Ishikawa (cell line): ENCODE data around the gene RIMS4.

Experiments
- CEBPB ChIP-seq: IDR thresholded peaks from 2 replicates; pipeline ENCODE4 v1.6.1; 2012
- CREB1 ChIP-seq: IDR thresholded peaks from 2 replicates; pipeline ENCODE4 v1.6.1; 2012; ENCODE audit warnings: low read depth
- EGR1 ChIP-seq: IDR thresholded peaks from 2 replicates; pipeline ENCODE4 v1.6.1; 2012
- EP300 ChIP-seq: IDR thresholded peaks from 2 replicates; pipeline ENCODE4 v1.6.1; 2012; ENCODE audit warnings: borderline replicate concordance
- FOXM1 ChIP-seq: IDR thresholded peaks from 2 replicates; pipeline ENCODE4 v1.6.1; 2012; ENCODE audit warnings: low read depth, borderline replicate concordance
- NFIC ChIP-seq: IDR thresholded peaks from 2 replicates; pipeline ENCODE4 v1.6.1; 2012
- RAD21 ChIP-seq: IDR thresholded peaks from 2 replicates; pipeline ENCODE4 v1.6.1; 2012; ENCODE audit warnings: low read depth
- TAF1 ChIP-seq: IDR thresholded peaks from 2 replicates; pipeline ENCODE4 v1.6.1; 2012; ENCODE audit warnings: low read depth, mild to moderate bottlenecking
- TCF12 ChIP-seq: IDR thresholded peaks from 2 replicates; pipeline ENCODE4 v1.6.1; 2012; ENCODE audit warnings: low read depth
- TEAD4 ChIP-seq: IDR thresholded peaks from 2 replicates; pipeline ENCODE4 v1.6.1; 2012
- YY1 ChIP-seq: IDR thresholded peaks from 2 replicates; pipeline ENCODE4 v1.6.1; 2012; ENCODE audit warnings: low read depth
- ZBTB7A ChIP-seq: IDR thresholded peaks from 2 replicates; pipeline ENCODE4 v1.6.1; 2012; ENCODE audit warnings: low read depth
- TF ChIP-seq, protein P1 (sequence below): IDR thresholded peaks from 2 replicates; pipeline ENCODE4 v1.6.1; 2012
- TF ChIP-seq, protein P2 (sequence below): IDR thresholded peaks from 2 replicates; pipeline ENCODE4 v1.6.1; 2012
- TF ChIP-seq, protein P3 (sequence below): IDR thresholded peaks from 2 replicates; pipeline ENCODE4 v1.6.1; 2012; ENCODE audit warnings: low read depth, mild to moderate bottlenecking

RIMS4 gene

GRCh38 chr20:44796758-44797457, 13.4 kb downstream of the RIMS4 start:
- TF ChIP-seq RAD21: no peak
- TF ChIP-seq EP300: no peak
- no peak for TF ChIP-seq EGR1
- TF ChIP-seq NFIC: no peak
- TF ChIP-seq YY1: no peak
- no peak for TF ChIP-seq TAF1
- no peak for TF ChIP-seq TEAD4
- TF ChIP-seq CEBPB: no peak
- TF ChIP-seq FOXM1: no peak
- TF ChIP-seq, protein P1, sequence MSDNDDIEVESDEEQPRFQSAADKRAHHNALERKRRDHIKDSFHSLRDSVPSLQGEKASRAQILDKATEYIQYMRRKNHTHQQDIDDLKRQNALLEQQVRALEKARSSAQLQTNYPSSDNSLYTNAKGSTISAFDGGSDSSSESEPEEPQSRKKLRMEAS: no peak

DNA sequence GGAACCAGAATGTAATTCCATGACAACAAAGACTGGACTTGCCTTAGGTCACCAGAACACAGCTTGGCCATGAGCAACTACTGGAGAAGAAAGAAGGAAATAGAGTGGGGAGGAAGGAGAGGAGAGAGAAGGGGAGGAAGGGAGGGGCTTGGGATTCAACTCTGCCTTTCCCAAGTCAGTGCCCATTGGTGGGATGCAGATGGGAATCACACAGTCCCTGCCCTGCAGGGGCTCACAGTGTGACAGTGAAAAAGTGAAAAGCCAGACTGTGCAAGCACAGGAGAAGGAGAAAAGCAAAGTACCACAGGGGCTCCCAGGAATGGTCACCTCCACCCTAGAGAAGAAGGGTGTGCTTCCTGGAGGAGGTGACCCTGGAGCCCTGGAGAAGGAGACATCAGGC, 14.0 kb downstream of the RIMS4 start:
- no peak for TF ChIP-seq NFIC
- TF ChIP-seq ZBTB7A: no peak
- no peak for TF ChIP-seq EGR1
- TF ChIP-seq CEBPB: no peak
- no peak for TF ChIP-seq TAF1
- TF ChIP-seq, protein P2, sequence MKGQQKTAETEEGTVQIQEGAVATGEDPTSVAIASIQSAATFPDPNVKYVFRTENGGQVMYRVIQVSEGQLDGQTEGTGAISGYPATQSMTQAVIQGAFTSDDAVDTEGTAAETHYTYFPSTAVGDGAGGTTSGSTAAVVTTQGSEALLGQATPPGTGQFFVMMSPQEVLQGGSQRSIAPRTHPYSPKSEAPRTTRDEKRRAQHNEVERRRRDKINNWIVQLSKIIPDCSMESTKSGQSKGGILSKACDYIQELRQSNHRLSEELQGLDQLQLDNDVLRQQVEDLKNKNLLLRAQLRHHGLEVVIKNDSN: no peak
- no peak for TF ChIP-seq YY1
- TF ChIP-seq EP300: no peak
- TF ChIP-seq, protein P3, sequence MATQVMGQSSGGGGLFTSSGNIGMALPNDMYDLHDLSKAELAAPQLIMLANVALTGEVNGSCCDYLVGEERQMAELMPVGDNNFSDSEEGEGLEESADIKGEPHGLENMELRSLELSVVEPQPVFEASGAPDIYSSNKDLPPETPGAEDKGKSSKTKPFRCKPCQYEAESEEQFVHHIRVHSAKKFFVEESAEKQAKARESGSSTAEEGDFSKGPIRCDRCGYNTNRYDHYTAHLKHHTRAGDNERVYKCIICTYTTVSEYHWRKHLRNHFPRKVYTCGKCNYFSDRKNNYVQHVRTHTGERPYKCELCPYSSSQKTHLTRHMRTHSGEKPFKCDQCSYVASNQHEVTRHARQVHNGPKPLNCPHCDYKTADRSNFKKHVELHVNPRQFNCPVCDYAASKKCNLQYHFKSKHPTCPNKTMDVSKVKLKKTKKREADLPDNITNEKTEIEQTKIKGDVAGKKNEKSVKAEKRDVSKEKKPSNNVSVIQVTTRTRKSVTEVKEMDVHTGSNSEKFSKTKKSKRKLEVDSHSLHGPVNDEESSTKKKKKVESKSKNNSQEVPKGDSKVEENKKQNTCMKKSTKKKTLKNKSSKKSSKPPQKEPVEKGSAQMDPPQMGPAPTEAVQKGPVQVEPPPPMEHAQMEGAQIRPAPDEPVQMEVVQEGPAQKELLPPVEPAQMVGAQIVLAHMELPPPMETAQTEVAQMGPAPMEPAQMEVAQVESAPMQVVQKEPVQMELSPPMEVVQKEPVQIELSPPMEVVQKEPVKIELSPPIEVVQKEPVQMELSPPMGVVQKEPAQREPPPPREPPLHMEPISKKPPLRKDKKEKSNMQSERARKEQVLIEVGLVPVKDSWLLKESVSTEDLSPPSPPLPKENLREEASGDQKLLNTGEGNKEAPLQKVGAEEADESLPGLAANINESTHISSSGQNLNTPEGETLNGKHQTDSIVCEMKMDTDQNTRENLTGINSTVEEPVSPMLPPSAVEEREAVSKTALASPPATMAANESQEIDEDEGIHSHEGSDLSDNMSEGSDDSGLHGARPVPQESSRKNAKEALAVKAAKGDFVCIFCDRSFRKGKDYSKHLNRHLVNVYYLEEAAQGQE: no peak
- no peak for TF ChIP-seq CREB1
- no peak for TF ChIP-seq TEAD4
- TF ChIP-seq TCF12: no peak
- TF ChIP-seq, protein P1: no peak
- no peak for TF ChIP-seq FOXM1
- TF ChIP-seq RAD21: no peak

DNA sequence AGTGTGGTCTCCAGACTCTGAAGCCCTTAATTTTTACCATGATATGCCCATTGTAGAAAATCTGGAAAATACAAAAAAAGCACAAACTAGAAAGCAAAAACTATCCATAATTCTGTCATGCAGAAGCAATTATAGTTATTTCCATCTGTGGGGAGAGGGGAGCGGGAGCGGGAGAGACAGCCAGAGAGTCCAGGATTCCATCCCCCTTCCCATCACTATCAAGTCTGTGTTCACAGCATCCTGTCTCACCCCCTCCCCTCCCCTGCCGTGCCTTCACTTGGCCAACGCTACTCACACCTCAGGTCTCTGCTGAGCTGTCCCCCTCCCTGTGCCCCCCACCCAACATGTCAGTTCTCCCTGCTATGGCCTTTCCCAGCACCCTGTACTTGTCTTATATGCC, 14.5 kb downstream of the RIMS4 start:
- no peak for TF ChIP-seq ZBTB7A
- TF ChIP-seq, protein P2: no peak
- no peak for TF ChIP-seq TCF12
- TF ChIP-seq CEBPB: no peak
- TF ChIP-seq CREB1: no peak
- no peak for TF ChIP-seq TAF1
- no peak for TF ChIP-seq EGR1
- TF ChIP-seq YY1: no peak

DNA sequence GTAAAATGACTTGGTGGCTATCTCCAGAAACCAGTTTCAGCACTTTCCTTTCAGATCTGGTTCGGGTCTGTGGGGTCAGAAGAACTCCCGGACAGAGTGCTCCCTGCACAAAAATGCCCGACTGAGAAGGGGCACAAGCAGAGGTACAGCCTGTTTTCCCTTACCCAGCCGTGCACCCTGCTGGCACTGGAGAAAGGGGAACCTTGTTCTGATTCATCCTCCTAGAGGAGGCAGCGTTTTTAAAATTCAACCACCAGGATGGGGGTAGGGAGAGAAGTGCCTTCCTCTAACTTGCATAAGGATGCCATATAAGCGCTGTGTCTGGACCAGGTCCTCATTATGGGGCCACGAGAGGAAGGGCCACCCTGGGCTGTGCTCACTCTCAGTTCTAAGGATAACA, 17.6 kb downstream of the RIMS4 start:
- TF ChIP-seq, protein P2: no peak
- TF ChIP-seq YY1 (no peak), ZBTB7A (no peak), TEAD4 (no peak), NFIC (no peak), RAD21 (no peak), CEBPB (no peak), TCF12 (no peak), EGR1 (no peak), CREB1 (no peak)
- TF ChIP-seq, protein P3: no peak
- TF ChIP-seq, protein P1: no peak

DNA sequence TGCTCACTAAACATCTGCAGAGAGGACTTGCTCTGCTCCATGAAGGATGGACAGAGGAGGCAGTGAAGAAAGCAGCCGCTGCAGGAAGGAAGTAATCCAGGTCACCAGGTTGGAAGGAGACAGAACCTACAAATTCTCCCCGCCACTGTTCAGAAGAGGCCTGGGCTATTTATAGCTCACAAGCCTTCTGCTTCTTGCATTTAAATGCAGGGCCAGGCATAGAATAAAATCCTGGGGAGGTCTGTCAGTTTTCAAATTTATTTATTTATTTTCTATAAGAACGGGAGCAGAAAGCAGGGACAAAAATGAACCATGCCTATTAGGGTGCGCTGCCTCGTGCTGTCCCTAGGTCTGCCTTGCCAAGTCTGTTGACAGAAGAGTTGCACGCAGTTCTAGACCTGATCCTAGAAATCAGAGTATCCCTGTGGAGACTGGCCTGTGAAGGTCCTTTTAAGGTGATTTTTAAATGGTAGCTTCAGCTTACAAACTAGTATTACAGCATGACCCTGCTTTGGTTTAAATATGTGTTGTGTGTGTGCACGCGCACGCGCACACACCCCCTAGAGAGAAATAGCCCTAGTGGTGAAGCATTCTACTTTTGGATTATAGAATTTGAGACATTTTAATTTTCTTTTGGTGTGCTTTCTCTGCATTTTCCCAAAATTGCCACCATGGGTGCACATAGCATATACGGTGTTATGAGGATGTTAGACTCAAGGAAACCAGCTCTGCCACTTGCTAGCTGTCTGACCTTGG, 19.5 kb downstream of the RIMS4 start:
- no peak for TF ChIP-seq CREB1
- TF ChIP-seq TEAD4: no peak
- TF ChIP-seq ZBTB7A: no peak
- TF ChIP-seq EP300: no peak
- TF ChIP-seq TCF12: no peak
